ENCODE results near the gene CNOT4.
"Not testable (repeated sequence)": the region's sequence is repeated elsewhere in the genome, so short reads cannot be mapped to it uniquely, and the experiment has no call there.

Gene CNOT4

GRCh38 chr7:135326636-135327280 lies 183.1 kb downstream of the CNOT4 start:
- DNase-seq = no peak

GRCh38 chr7:135322571-135323340 lies 187.1 kb downstream of the CNOT4 start:
- DNase-seq = no peak

GRCh38 chr7:135321556-135321955 lies 188.3 kb downstream of the CNOT4 start:
- DNase-seq = no peak

- not testable (repeated sequence) for DNase-seq
These were observed 188.9 kb downstream of the CNOT4 start for GRCh38 chr7:135320953-135321352.

- DNase-seq = no peak
These were observed 189.6 kb downstream of the CNOT4 start for GRCh38 chr7:135320268-135320667.

GRCh38 chr7:135317676-135318325 lies 192.1 kb downstream of the CNOT4 start:
- peak; percentile 12 for DNase-seq

- DNase-seq = no peak
These were observed 193.1 kb downstream of the CNOT4 start for GRCh38 chr7:135316648-135317313.

- no peak for DNase-seq
These were observed 195.9 kb downstream of the CNOT4 start for GRCh38 chr7:135313971-135314370.

Measured in right kidney (tissue), 1 donor.